H1 (cell line): Measurements from ENCODE around the gene VDR. TPM values are rescaled to one million over a fixed set of nuclear protein-coding genes. Genes with fewer than 3 reads are reported as not detected.

ENCODE experiments used
- CTCF ChIA-PET: fragments of 300-600 bp; sonication (Branson Sonifier 250); formaldehyde crosslinking; loops from one replicate; lab custom pipeline; 2021; ENCODE audit not compliant: partially characterized antibody; lab: Charles Lee
- POLR2A ChIA-PET: fragments of 300-600 bp; sonication (Branson Sonifier 250); formaldehyde crosslinking; loops from one replicate; lab custom pipeline; 2021; ENCODE audit warnings: inconsistent platforms; ENCODE audit not compliant: partially characterized antibody; lab: Charles Lee
- DNase-seq, 2 experiments: peaks; one replicate each; pipeline versions ENCODE4 v3.0.0 to v3.0.0-alpha.2; 2010 to 2022; ENCODE audit warnings: low spot score in 2 of 2, low read depth in 1 of 2, mixed read lengths in 1 of 2
- FAIRE-seq: peaks from 2 replicates; lab custom pipeline; 2011; peaks lifted over from hg19 to GRCh38; lab: Jason Lieb, UNC
- H2AFZ ChIP-seq: 2 replicates; pipeline ENCODE4 v1.8.1; 2012; ENCODE audit warnings: low read length, inconsistent platforms
- H2AK5ac ChIP-seq: 2 replicates; pipeline ENCODE4 v1.6.1; 2013; ENCODE audit warnings: low read depth, low read length
- H2BK120ac ChIP-seq: replicated peaks from 2 replicates; pipeline ENCODE3; 2013; ENCODE audit warnings: low read depth, low read length, inconsistent platforms
- H2BK12ac ChIP-seq: 2 replicates; pipeline ENCODE4 v1.6.1; 2013; ENCODE audit warnings: low read depth, low read length
- H2BK15ac ChIP-seq: 2 replicates; pipeline ENCODE4 v1.6.1; 2013; ENCODE audit warnings: low read length
- H2BK20ac ChIP-seq: 2 replicates; pipeline ENCODE4 v1.6.1; 2013; ENCODE audit warnings: low read length
- H2BK5ac ChIP-seq: 2 replicates; pipeline ENCODE4 v1.6.1; 2013; ENCODE audit warnings: low read depth, low read length
- H3K14ac ChIP-seq: 2 replicates; pipeline ENCODE4 v1.6.1; 2013; ENCODE audit warnings: inconsistent platforms; ENCODE audit not compliant: insufficient read length
- H3K18ac ChIP-seq: 2 replicates; pipeline ENCODE4 v1.6.1; 2013; ENCODE audit warnings: low read length; ENCODE audit errors: extremely low read depth
- H3K23ac ChIP-seq: 2 replicates; pipeline ENCODE4 v1.6.1; 2013; ENCODE audit warnings: inconsistent platforms; ENCODE audit not compliant: insufficient read length
- H3K23me2 ChIP-seq: 2 replicates; pipeline ENCODE4 v1.6.1; 2013; ENCODE audit warnings: low read depth, low read length
- H3K27ac ChIP-seq: 2 replicates; pipeline ENCODE4 v1.6.1; 2011; ENCODE audit warnings: low read depth, low read length, inconsistent platforms
- H3K27me3 ChIP-seq, 4 experiments: replicated peaks in 1 of 4; 1 replicate in 1 of 4; 2 replicates in 3 of 4; pipeline versions ENCODE4 v1.6.1 to v1.8.1; 2011 to 2013; ENCODE audit warnings: low read length in 3 of 4, mild to moderate bottlenecking in 3 of 4, inconsistent platforms in 2 of 4, mixed read lengths in 2 of 4, moderate library complexity in 1 of 4; ENCODE audit not compliant: control insufficient read depth in 3 of 4, insufficient read depth in 3 of 4; ENCODE audit errors: extremely low read depth in 1 of 4
- H3K36me3 ChIP-seq, 4 experiments: 2 replicates each; pipeline versions ENCODE4 v1.6.1 to v1.8.1; 2011 to 2013; ENCODE audit warnings: mild to moderate bottlenecking in 4 of 4, low read length in 3 of 4, moderate library complexity in 2 of 4, control low read depth in 1 of 4, inconsistent platforms in 1 of 4; ENCODE audit not compliant: insufficient read depth in 4 of 4, control insufficient read depth in 2 of 4
- H3K4ac ChIP-seq: replicated peaks from 2 replicates; pipeline ENCODE3; 2013; ENCODE audit warnings: low read length, low read depth, mixed read lengths, inconsistent platforms; ENCODE audit not compliant: insufficient read length
- H3K4me1 ChIP-seq, 4 experiments: replicated peaks in 1 of 4; 1 replicate in 1 of 4; 2 replicates in 3 of 4; pipeline versions ENCODE4 v1.6.1 to v1.8.1; 2011 to 2013; ENCODE audit warnings: low read length in 3 of 4, inconsistent platforms in 2 of 4, mixed read lengths in 1 of 4; ENCODE audit not compliant: insufficient read depth in 4 of 4, control insufficient read depth in 3 of 4
- H3K4me2 ChIP-seq, 2 experiments: 2 replicates each; pipeline versions ENCODE4 v1.6.1 to v1.8.1; 2011 to 2013; ENCODE audit warnings: low read depth in 2 of 2, low read length in 2 of 2, control low read depth in 1 of 2, inconsistent platforms in 1 of 2, mild to moderate bottlenecking in 1 of 2; ENCODE audit not compliant: insufficient read depth in 1 of 2
- H3K4me3 ChIP-seq, 4 experiments: fragments of 200-600, 300-600 bp in 1 of 4; sonication (generic), shearing (Covaris generic), sonication (Bioruptor Twin) in 1 of 4; 2 replicates each; pipeline versions ENCODE4 v1.5.1 to v1.8.1; 2011 to 2016; ENCODE audit warnings: low read length in 4 of 4, low read depth in 3 of 4, control low read depth in 2 of 4, inconsistent platforms in 2 of 4, mild to moderate bottlenecking in 2 of 4, mixed read lengths in 1 of 4, moderate library complexity in 1 of 4; ENCODE audit not compliant: insufficient read depth in 2 of 4; ENCODE audit errors: extremely low read depth in 1 of 4
- H3K56ac ChIP-seq: replicated peaks from 2 replicates; pipeline ENCODE3; 2013; ENCODE audit warnings: low read depth, mild to moderate bottlenecking, mixed read lengths, low read length, inconsistent platforms; ENCODE audit not compliant: insufficient read length
- H3K79me1 ChIP-seq: 2 replicates; pipeline ENCODE4 v1.6.1; 2013; ENCODE audit warnings: low read depth, low read length, control low read depth
- H3K79me2 ChIP-seq, 2 experiments: 2 replicates each; pipeline versions ENCODE4 v1.6.1 to v1.8.1; 2012 to 2013; ENCODE audit warnings: low read length in 2 of 2, mild to moderate bottlenecking in 2 of 2, inconsistent platforms in 1 of 2; ENCODE audit not compliant: insufficient read depth in 2 of 2, control insufficient read depth in 1 of 2
- H3K9ac ChIP-seq, 4 experiments: replicated peaks in 1 of 4; 1 replicate in 1 of 4; 2 replicates in 3 of 4; pipeline versions ENCODE4 v1.6.1 to v1.8.1; 2011 to 2013; ENCODE audit warnings: low read depth in 3 of 4, low read length in 3 of 4, control low read depth in 2 of 4, mild to moderate bottlenecking in 2 of 4, moderate library complexity in 2 of 4, inconsistent platforms in 1 of 4; ENCODE audit errors: extremely low read depth in 1 of 4
- H3K9me3 ChIP-seq, 2 experiments: 2 replicates each; pipeline versions ENCODE4 v1.6.1 to v1.8.1; 2012 to 2013; ENCODE audit warnings: mild to moderate bottlenecking in 2 of 2, moderate library complexity in 2 of 2, control low read depth in 1 of 2, inconsistent platforms in 1 of 2, low read depth in 1 of 2, low read length in 1 of 2, mixed read lengths in 1 of 2; ENCODE audit not compliant: insufficient read depth in 2 of 2
- H4K20me1 ChIP-seq, 2 experiments: replicated peaks in 1 of 2; 2 replicates each; pipeline versions ENCODE3 to v1.8.1; 2011 to 2013; ENCODE audit warnings: inconsistent platforms in 2 of 2, low read length in 2 of 2, mild to moderate bottlenecking in 1 of 2; ENCODE audit not compliant: insufficient read depth in 2 of 2, control insufficient read depth in 1 of 2
- H4K5ac ChIP-seq: 2 replicates; pipeline ENCODE4 v1.6.1; 2013; ENCODE audit warnings: low read length, low read depth, mixed read lengths, inconsistent platforms; ENCODE audit not compliant: insufficient read length
- H4K8ac ChIP-seq: 2 replicates; pipeline ENCODE4 v1.8.0; 2013; ENCODE audit warnings: mild to moderate bottlenecking, moderate library complexity, low read length, inconsistent platforms; ENCODE audit not compliant: insufficient read depth; ENCODE audit errors: extremely low read depth
- H4K91ac ChIP-seq: replicated peaks from 2 replicates; pipeline ENCODE3; 2013; ENCODE audit warnings: low read length, mixed read lengths, inconsistent platforms; ENCODE audit not compliant: insufficient read length
- BACH1 ChIP-seq: IDR thresholded peaks from 2 replicates; pipeline ENCODE4 v1.6.1; 2012; ENCODE audit warnings: low read length, improper control_type of control experiment
- CREB1 ChIP-seq: IDR thresholded peaks from 2 replicates; pipeline ENCODE4 v1.6.1; 2012; ENCODE audit warnings: inconsistent platforms
- JUND ChIP-seq: IDR thresholded peaks from 2 replicates; pipeline ENCODE4 v1.6.1; 2011; ENCODE audit warnings: mild to moderate bottlenecking, improper control_type of control experiment, low read length
- NRF1 ChIP-seq: IDR thresholded peaks from 2 replicates; pipeline ENCODE4 v1.6.1; 2011; ENCODE audit warnings: mild to moderate bottlenecking, low read depth, low read length, improper control_type of control experiment
- SIX5 ChIP-seq: IDR thresholded peaks from 2 replicates; pipeline ENCODE4 v1.6.1; 2011; ENCODE audit warnings: mild to moderate bottlenecking, low read depth, low read length
- SP1 ChIP-seq: IDR thresholded peaks from 2 replicates; pipeline ENCODE4 v1.6.1; 2011; ENCODE audit warnings: low read depth, low read length
- polyA plus RNA-seq, 7 experiments: library from polyadenylated mRNA; depleted of rRNA in 3 of 7; stranded (reverse) in 5 of 7; unstranded in 2 of 7; fragments of >200 nt in 5 of 7; fragments of 200-250 nt in 2 of 7; gene quantifications; 1 replicate in 5 of 7; 2 replicates in 1 of 7; 4 replicates in 1 of 7; pipeline versions ENCODE4 v1.2.1 to v1.2.3, GENCODE V29; 2011 to 2013; ENCODE audit warnings: missing spikeins in 2 of 7, mixed read lengths in 2 of 7
- total RNA-seq: library from RNA; stranded (reverse); fragmentation: NEBNext Ultra II Directional; extraction: Animal tissue kit (Norgen Biotek cat#: 25700); gene quantifications from 2 replicates; pipeline ENCODE4 v1.2.1, GENCODE V29; 2021
- TF ChIP-seq, protein P1 (sequence below), 3 experiments: IDR thresholded peaks; 1 replicate in 2 of 3; 2 replicates in 1 of 3; pipeline versions ENCODE4 v1.5.1 to v1.6.1; 2011; ENCODE audit warnings: low read length in 3 of 3, mild to moderate bottlenecking in 3 of 3, inconsistent platforms in 2 of 3, low read depth in 1 of 3, moderate library complexity in 1 of 3; ENCODE audit not compliant: insufficient read depth in 1 of 3; ENCODE audit errors: control extremely low read depth in 1 of 3
- TF ChIP-seq, protein P2 (sequence below): IDR thresholded peaks from 2 replicates; pipeline ENCODE4 v1.6.1; 2012; ENCODE audit warnings: inconsistent platforms
- TF ChIP-seq, protein P3 (sequence below): IDR thresholded peaks from 2 replicates; pipeline ENCODE4 v1.6.1; 2012; ENCODE audit warnings: low read length, inconsistent platforms

VDR gene
- total and polyA plus RNA-seq, 2 of the 8 experiments (the other 6 are each of a cell fraction or from before 2014, with no cell fraction given): 0.44 to 0.65 TPM

DNA sequence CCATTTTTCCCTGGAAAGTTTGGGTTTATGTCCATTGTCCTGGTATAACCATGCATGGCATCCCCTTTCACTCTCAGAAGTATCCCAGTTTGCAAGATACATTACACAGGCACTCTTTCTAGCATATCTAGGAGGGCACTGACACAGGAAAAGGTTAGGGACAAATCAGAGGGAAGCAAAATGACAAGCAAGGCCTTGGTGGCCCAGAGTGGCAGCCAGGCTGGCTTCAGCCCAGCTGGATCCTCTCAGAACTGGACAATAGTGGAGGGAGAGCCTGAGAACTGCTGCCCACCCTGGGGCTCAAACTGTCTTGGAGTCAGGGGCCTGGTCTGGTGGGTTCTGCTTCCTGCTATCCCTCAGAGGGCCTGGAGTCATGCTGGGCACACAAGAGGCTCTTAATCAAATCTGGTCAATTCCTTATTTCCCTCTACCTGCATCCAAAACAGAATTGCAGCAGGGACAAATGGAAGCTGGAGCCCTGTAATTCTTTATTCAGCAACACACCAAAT, 2.6 kb downstream of the VDR start:
- CTCF ChIA-PET: interaction anchor here (0.9 to 1.7 kb wide), 4 partner anchors 8 to 122 kb away, joined by 3 to 5 read pairs (median 4); no protein-coding TSS in a partner anchor
- H3K9ac ChIP-seq: no peak overlapping the region
- FAIRE-seq: no peak

More for the DNA sequence above, 2.6 kb downstream of the VDR start:
- H3K79me2 ChIP-seq: no peaks in the 10 kb centered on the region
- no peak overlapping the region for H4K5ac ChIP-seq
- DNase-seq: no peak
- H3K56ac ChIP-seq: no peak overlapping the region
- no peak overlapping the region for H3K18ac ChIP-seq
- no peaks in the 10 kb centered on the region for H3K36me3 ChIP-seq
- H4K8ac ChIP-seq: no peak overlapping the region
- H2BK5ac ChIP-seq: no peak overlapping the region
- H2AK5ac ChIP-seq: no peak overlapping the region
- no peak overlapping the region for H3K27ac ChIP-seq
- peaks cover 0 to 9% (median 5%) of the 10 kb centered on the region in 4 experiments; a peak in 4 of 7 replicates for H3K4me1 ChIP-seq
- POLR2A ChIA-PET: no interaction called here
- no peak overlapping the region for H3K4me2 ChIP-seq
- H2BK15ac ChIP-seq: no peak overlapping the region
- H4K20me1 ChIP-seq: no peaks in the 10 kb centered on the region
- no peaks in the 10 kb centered on the region for H3K79me1 ChIP-seq
- H4K91ac ChIP-seq: no peak overlapping the region
- H2AFZ ChIP-seq: no peak overlapping the region
- no peak overlapping the region for H2BK12ac ChIP-seq
- H3K27me3 ChIP-seq: peaks cover 7 to 56% (median 38%) of the 10 kb centered on the region in 4 experiments
- no peak overlapping the region for H3K4me3 ChIP-seq
- no peak overlapping the region for H2BK20ac ChIP-seq
- H3K9me3 ChIP-seq: no peaks in the 10 kb centered on the region
- H3K23me2 ChIP-seq: peaks cover 11% of the 10 kb centered on the region
- no peak overlapping the region for H3K23ac ChIP-seq
- no peak overlapping the region for H3K4ac ChIP-seq
- H3K14ac ChIP-seq: no peak overlapping the region
- no peak overlapping the region for H2BK120ac ChIP-seq
- TF ChIP-seq, protein P1, sequence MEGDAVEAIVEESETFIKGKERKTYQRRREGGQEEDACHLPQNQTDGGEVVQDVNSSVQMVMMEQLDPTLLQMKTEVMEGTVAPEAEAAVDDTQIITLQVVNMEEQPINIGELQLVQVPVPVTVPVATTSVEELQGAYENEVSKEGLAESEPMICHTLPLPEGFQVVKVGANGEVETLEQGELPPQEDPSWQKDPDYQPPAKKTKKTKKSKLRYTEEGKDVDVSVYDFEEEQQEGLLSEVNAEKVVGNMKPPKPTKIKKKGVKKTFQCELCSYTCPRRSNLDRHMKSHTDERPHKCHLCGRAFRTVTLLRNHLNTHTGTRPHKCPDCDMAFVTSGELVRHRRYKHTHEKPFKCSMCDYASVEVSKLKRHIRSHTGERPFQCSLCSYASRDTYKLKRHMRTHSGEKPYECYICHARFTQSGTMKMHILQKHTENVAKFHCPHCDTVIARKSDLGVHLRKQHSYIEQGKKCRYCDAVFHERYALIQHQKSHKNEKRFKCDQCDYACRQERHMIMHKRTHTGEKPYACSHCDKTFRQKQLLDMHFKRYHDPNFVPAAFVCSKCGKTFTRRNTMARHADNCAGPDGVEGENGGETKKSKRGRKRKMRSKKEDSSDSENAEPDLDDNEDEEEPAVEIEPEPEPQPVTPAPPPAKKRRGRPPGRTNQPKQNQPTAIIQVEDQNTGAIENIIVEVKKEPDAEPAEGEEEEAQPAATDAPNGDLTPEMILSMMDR (IDR thresholded peaks at IDR 0.05; ENCODE audit: control extremely low read depth in 1 of 3, insufficient read depth in 1 of 3, low read depth in 1 of 3, low read length in 3 of 3): no peak
- TF ChIP-seq BACH1: no peak
- TF ChIP-seq SIX5: no peak
- TF ChIP-seq CREB1: no peak
- TF ChIP-seq SP1: no peak
- TF ChIP-seq, protein P2, sequence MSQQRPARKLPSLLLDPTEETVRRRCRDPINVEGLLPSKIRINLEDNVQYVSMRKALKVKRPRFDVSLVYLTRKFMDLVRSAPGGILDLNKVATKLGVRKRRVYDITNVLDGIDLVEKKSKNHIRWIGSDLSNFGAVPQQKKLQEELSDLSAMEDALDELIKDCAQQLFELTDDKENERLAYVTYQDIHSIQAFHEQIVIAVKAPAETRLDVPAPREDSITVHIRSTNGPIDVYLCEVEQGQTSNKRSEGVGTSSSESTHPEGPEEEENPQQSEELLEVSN: no peak
- no peak for TF ChIP-seq NRF1
- no peak for TF ChIP-seq JUND
- TF ChIP-seq, protein P3, sequence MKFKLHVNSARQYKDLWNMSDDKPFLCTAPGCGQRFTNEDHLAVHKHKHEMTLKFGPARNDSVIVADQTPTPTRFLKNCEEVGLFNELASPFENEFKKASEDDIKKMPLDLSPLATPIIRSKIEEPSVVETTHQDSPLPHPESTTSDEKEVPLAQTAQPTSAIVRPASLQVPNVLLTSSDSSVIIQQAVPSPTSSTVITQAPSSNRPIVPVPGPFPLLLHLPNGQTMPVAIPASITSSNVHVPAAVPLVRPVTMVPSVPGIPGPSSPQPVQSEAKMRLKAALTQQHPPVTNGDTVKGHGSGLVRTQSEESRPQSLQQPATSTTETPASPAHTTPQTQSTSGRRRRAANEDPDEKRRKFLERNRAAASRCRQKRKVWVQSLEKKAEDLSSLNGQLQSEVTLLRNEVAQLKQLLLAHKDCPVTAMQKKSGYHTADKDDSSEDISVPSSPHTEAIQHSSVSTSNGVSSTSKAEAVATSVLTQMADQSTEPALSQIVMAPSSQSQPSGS: no peak
